ENCODE data around the gene TOMM34. TPM values are rescaled to one million over a fixed set of nuclear protein-coding genes. Genes with fewer than 3 reads are reported as not detected.

The TOMM34 gene
- total and polyA plus RNA-seq, 9 of the 15 experiments (the other 6 are each of a cell fraction or from before 2014, with no cell fraction given): 18.1 to 69.4 (median 41.7) TPM

DNA sequence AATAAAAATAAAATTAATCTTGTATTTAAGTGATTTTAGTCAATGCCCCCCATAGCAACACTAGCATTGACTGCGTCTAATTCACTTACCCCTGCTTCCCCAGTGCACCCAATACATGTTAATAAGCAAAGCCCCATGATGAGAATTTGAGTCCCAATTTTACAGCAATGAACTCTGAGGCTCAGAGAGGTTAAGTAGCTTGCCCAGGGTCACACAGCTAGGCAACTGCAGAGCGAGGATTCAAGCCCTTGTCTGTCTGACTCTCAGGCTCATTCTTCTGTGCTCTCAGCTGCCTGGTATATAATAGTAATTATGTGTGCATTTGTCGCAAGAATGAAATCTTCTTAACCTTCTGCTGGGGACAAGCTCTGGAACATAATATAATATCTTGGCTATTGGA is 41.9 kb downstream of the TOMM34 start (continued):
- TF ChIP-seq CUX1 (CRISPR knock-in tag; IDR thresholded peaks at IDR 0.05): no peak
- TF ChIP-seq ZFP36 (IDR thresholded peaks at IDR 0.05; ENCODE audit: low read depth, low read length, partially characterized antibody): peak; percentile 82
- TF ChIP-seq ESRRB (CRISPR knock-in tag; IDR thresholded peaks at IDR 0.05; ENCODE audit: borderline replicate concordance): no peak

GRCh38 chr20:44917399-44917798 is 42.8 kb downstream of the TOMM34 start:
- Histone ChIP-seq H3K36me3 (ENCODE audit: control insufficient read depth, insufficient read depth, low read length) (peaks cover 67% of the 10 kb centered on the region), H3K4me3 (no peak overlapping the region), H3K4me2 (ENCODE audit: insufficient read depth, low read length) (no peak overlapping the region), H3K4me1 (replicated peaks in 1 of 2; ENCODE audit: control insufficient read depth in 2 of 2, insufficient read depth in 2 of 2, low read length in 2 of 2) (peaks cover 0 to 3% of the 10 kb centered on the region in 2 experiments; a peak in 2 of 5 replicates), H3K9me3 (replicated peaks; ENCODE audit: control insufficient read depth, insufficient read depth, low read depth, low read length) (no peaks in the 10 kb centered on the region), H3K27ac (ENCODE audit: extremely low read depth, low read depth, low read length) (no peak overlapping the region), H2AFZ (ENCODE audit: low read depth, low read length) (no peak overlapping the region), H4K20me1 (replicated peaks; ENCODE audit: control insufficient read depth, insufficient read depth, low read length) (no peaks in the 10 kb centered on the region), H3K79me2 (ENCODE audit: control insufficient read depth, insufficient read depth, low read length) (no peaks in the 10 kb centered on the region), H3K9ac (ENCODE audit: insufficient read depth in 1 of 2, low read depth in 2 of 2, low read length in 2 of 2) (no peak overlapping the region), H3K27me3 (ENCODE audit: control insufficient read depth in 2 of 2, insufficient read depth in 2 of 2, low read length in 2 of 2) (no peaks in the 10 kb centered on the region), H3K9me1 (ENCODE audit: control insufficient read depth, insufficient read depth, low read length) (no peaks in the 10 kb centered on the region)
- FAIRE-seq (no peak), DNase-seq (ENCODE audit: extremely low read depth in 1 of 4, low spot score in 3 of 4) (no peak), ATAC-seq (no peak)
- intact Hi-C loops (cut with micrococcal nuclease) (loop anchor here (10.0 kb wide), 1 partner anchor 177 kb away; no protein-coding TSS in a partner anchor), in situ Hi-C loops (cut with MboI) (no loop called here)
- CTCF ChIA-PET (ENCODE audit: low intra/inter-chr PET ratio): no interaction called here
- no TSS peak for BruUV-seq (replicated peaks)
- WGBS (ENCODE audit: insufficient coverage, low coverage, missing lambda C conversion rate): 78% methylated on average over 2 of the region's 2 CpGs
- POLR2A ChIA-PET: interaction anchor here (1.1 to 1.3 kb wide), 2 partner anchors 8 to 11 kb away, joined by 3 to 5 read pairs; no protein-coding TSS in a partner anchor
- no peak for TF ChIP-seq ZNF695 (CRISPR knock-in tag; IDR thresholded peaks at IDR 0.05)
- no peak for TF ChIP-seq XRCC3 (IDR thresholded peaks at IDR 0.05)
- TF ChIP-seq SAP30 (IDR thresholded peaks at IDR 0.05; ENCODE audit: borderline replicate concordance, insufficient read depth, low read depth, low read length, poor library complexity, severe bottlenecking): no peak
- TF ChIP-seq AFF4 (CRISPR knock-in tag; IDR thresholded peaks at IDR 0.05): no peak
- TF ChIP-seq, protein P1, sequence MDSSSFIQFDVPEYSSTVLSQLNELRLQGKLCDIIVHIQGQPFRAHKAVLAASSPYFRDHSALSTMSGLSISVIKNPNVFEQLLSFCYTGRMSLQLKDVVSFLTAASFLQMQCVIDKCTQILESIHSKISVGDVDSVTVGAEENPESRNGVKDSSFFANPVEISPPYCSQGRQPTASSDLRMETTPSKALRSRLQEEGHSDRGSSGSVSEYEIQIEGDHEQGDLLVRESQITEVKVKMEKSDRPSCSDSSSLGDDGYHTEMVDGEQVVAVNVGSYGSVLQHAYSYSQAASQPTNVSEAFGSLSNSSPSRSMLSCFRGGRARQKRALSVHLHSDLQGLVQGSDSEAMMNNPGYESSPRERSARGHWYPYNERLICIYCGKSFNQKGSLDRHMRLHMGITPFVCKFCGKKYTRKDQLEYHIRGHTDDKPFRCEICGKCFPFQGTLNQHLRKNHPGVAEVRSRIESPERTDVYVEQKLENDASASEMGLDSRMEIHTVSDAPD (CRISPR knock-in tag; IDR thresholded peaks at IDR 0.05): no peak
- TF ChIP-seq PHF21A (IDR thresholded peaks at IDR 0.05; ENCODE audit: borderline replicate concordance, low read depth): no peak
- no peak for TF ChIP-seq ASH1L (IDR thresholded peaks at IDR 0.05; ENCODE audit: borderline replicate concordance, low read depth, partially characterized antibody)
